Measurements from ENCODE around the gene ECM1.

The ECM1 gene

GRCh38 chr1:150516616-150517015 is 8.7 kb downstream of the ECM1 start:
- no peak for TF ChIP-seq CTCF (conservative IDR thresholded peaks at IDR 0.05)
- peak overlapping the region; percentile 84 for H3K27ac ChIP-seq

- H3K27ac ChIP-seq, result no peak overlapping the region
Measured at GRCh38 chr1:150521196-150521968, 13.5 kb downstream of the ECM1 start.

GRCh38 chr1:150525348-150525747 is 17.4 kb downstream of the ECM1 start:
- TF ChIP-seq CTCF (conservative IDR thresholded peaks at IDR 0.05), result no peak
- no peak overlapping the region for H3K27ac ChIP-seq

More at GRCh38 chr1:150521196-150521968, 13.5 kb downstream of the ECM1 start:
- no peak for TF ChIP-seq CTCF (conservative IDR thresholded peaks at IDR 0.05)

- no peak overlapping the region for H3K27ac ChIP-seq
- no peak for TF ChIP-seq CTCF (conservative IDR thresholded peaks at IDR 0.05)
Measured at GRCh38 chr1:150528196-150528595, 20.3 kb downstream of the ECM1 start.

GRCh38 chr1:150529017-150529416 is 21.1 kb downstream of the ECM1 start:
- no peak for TF ChIP-seq CTCF (conservative IDR thresholded peaks at IDR 0.05)

GRCh38 chr1:150530491-150531159 is 22.7 kb downstream of the ECM1 start:
- no peak overlapping the region for H3K27ac ChIP-seq
- TF ChIP-seq CTCF (conservative IDR thresholded peaks at IDR 0.05), result no peak

More at GRCh38 chr1:150529017-150529416, 21.1 kb downstream of the ECM1 start:
- H3K27ac ChIP-seq, result no peak overlapping the region

GRCh38 chr1:150532860-150533259 is 25.0 kb downstream of the ECM1 start:
- no peak overlapping the region for H3K27ac ChIP-seq
- peak; percentile 46 for TF ChIP-seq CTCF (conservative IDR thresholded peaks at IDR 0.05)

Measured in VCaP (cell line).